MM.1S (cell line): ENCODE results near the gene LPCAT2.

Experiments used
- DNase-seq: peaks from one replicate; pipeline ENCODE4 v3.0.0-alpha.2; 2015
- H2AFZ ChIP-seq: fragments of 300-600 bp; sonication (generic); 2 replicates; pipeline ENCODE4 v1.6.0; 2016; ENCODE audit warnings: antibody characterized with exemption, low read length
- H3F3A ChIP-seq: fragments of 300-600 bp; sonication (generic); 2 replicates; pipeline ENCODE4 v1.6.1; 2016; ENCODE audit warnings: mild to moderate bottlenecking, antibody characterized with exemption, low read length, moderate library complexity, mixed read lengths; ENCODE audit not compliant: insufficient read depth
- H3K27ac ChIP-seq: fragments of 300-600 bp; sonication (generic); 2 replicates; pipeline ENCODE4 v1.5.1; 2016; ENCODE audit warnings: mild to moderate bottlenecking, low read length
- H3K27me3 ChIP-seq: fragments of 300-600 bp; sonication (generic); replicated peaks from 2 replicates; pipeline ENCODE4 v1.6.0; 2016; ENCODE audit warnings: low read length; ENCODE audit not compliant: insufficient read depth
- H3K36me3 ChIP-seq: fragments of 300-600 bp; sonication (generic); replicated peaks from 2 replicates; pipeline ENCODE4 v1.6.1; 2016; ENCODE audit warnings: mild to moderate bottlenecking, low read length, mixed read lengths; ENCODE audit not compliant: insufficient read depth
- H3K4me1 ChIP-seq: fragments of 300-600 bp; sonication (generic); 2 replicates; pipeline ENCODE4 v1.6.1; 2016; ENCODE audit warnings: low read length, mixed read lengths
- H3K4me2 ChIP-seq: fragments of 300-600 bp; sonication (generic); 2 replicates; pipeline ENCODE4 v1.6.0; 2016; ENCODE audit warnings: low read depth, low read length
- H3K4me3 ChIP-seq: fragments of 300-600 bp; sonication (generic); 2 replicates; pipeline ENCODE4 v1.5.1; 2016; ENCODE audit warnings: low read length, mixed read lengths
- H3K79me2 ChIP-seq: fragments of 300-600 bp; sonication (generic); 2 replicates; pipeline ENCODE4 v1.6.1; 2016; ENCODE audit warnings: mixed run types, low read length, mixed read lengths
- H3K9ac ChIP-seq: fragments of 300-600 bp; sonication (generic); 2 replicates; pipeline ENCODE4 v1.6.1; 2016; ENCODE audit warnings: low read length, mixed read lengths
- H3K9me2 ChIP-seq: fragments of 300-600 bp; sonication (generic); replicated peaks from 2 replicates; pipeline ENCODE4 v1.6.1; 2016; ENCODE audit warnings: mild to moderate bottlenecking, low read length, mixed read lengths; ENCODE audit not compliant: insufficient read depth
- H3K9me3 ChIP-seq: fragments of 300-600 bp; sonication (generic); replicated peaks from 2 replicates; pipeline ENCODE4 v1.6.1; 2016; ENCODE audit warnings: mild to moderate bottlenecking, low read length, mixed read lengths; ENCODE audit not compliant: insufficient read depth
- H4K20me1 ChIP-seq: fragments of 300-600 bp; sonication (generic); 2 replicates; pipeline ENCODE4 v1.6.1; 2016; ENCODE audit warnings: mild to moderate bottlenecking, low read length, moderate library complexity, mixed read lengths; ENCODE audit not compliant: insufficient read depth
- CTCF ChIP-seq: fragments of 300-600 bp; sonication (generic); IDR thresholded peaks from 2 replicates; pipeline ENCODE4 v1.5.1; 2016; ENCODE audit warnings: antibody characterized with exemption, low read length, mixed read lengths
- EZH2 ChIP-seq: fragments of 300-600 bp; sonication (generic); optimal IDR thresholded peaks from 2 replicates; pipeline ENCODE3; 2017; ENCODE audit warnings: low read depth, mild to moderate bottlenecking, antibody characterized with exemption, low read length, mixed read lengths
- EZH2phosphoT487 ChIP-seq: fragments of 300-600 bp; sonication (generic); IDR thresholded peaks from 2 replicates; pipeline ENCODE4 v1.6.1; 2018; ENCODE audit warnings: antibody characterized with exemption, low read length

The LPCAT2 gene

GRCh38 chr16:55630774-55631173, 121.9 kb downstream of the LPCAT2 start:
- Histone ChIP-seq H3K9me2 (no peaks in the 10 kb centered on the region), H3K27ac (no peak overlapping the region), H3K9me3 (no peaks in the 10 kb centered on the region), H3K36me3 (no peaks in the 10 kb centered on the region), H3K79me2 (no peaks in the 10 kb centered on the region), H4K20me1 (no peaks in the 10 kb centered on the region), H3K4me3 (no peak overlapping the region), H3F3A (no peaks in the 10 kb centered on the region), H2AFZ (no peak overlapping the region), H3K27me3 (no peaks in the 10 kb centered on the region), H3K4me2 (no peak overlapping the region), H3K4me1 (no peaks in the 10 kb centered on the region), H3K9ac (no peak overlapping the region)
- no peak for DNase-seq
- TF ChIP-seq EZH2phosphoT487 (no peak), CTCF (no peak), EZH2 (no peak)

- Histone ChIP-seq H3K79me2 (no peaks in the 10 kb centered on the region), H4K20me1 (no peaks in the 10 kb centered on the region), H3K36me3 (no peaks in the 10 kb centered on the region), H2AFZ (no peak overlapping the region), H3F3A (no peaks in the 10 kb centered on the region), H3K4me3 (no peak overlapping the region), H3K27ac (no peak overlapping the region), H3K27me3 (no peaks in the 10 kb centered on the region), H3K9me3 (no peaks in the 10 kb centered on the region), H3K9ac (no peak overlapping the region), H3K4me1 (no peaks in the 10 kb centered on the region), H3K9me2 (no peaks in the 10 kb centered on the region), H3K4me2 (no peak overlapping the region)
- DNase-seq, result no peak
- no peak for TF ChIP-seq EZH2phosphoT487
- no peak for TF ChIP-seq EZH2
- no peak for TF ChIP-seq CTCF
These were observed 123.4 kb downstream of the LPCAT2 start for GRCh38 chr16:55632259-55632658.

- Histone ChIP-seq H3F3A (no peaks in the 10 kb centered on the region), H4K20me1 (no peaks in the 10 kb centered on the region), H3K27ac (no peak overlapping the region), H3K4me1 (no peaks in the 10 kb centered on the region), H3K27me3 (no peaks in the 10 kb centered on the region), H2AFZ (no peak overlapping the region), H3K9me3 (no peaks in the 10 kb centered on the region), H3K9me2 (no peaks in the 10 kb centered on the region), H3K4me3 (no peak overlapping the region), H3K36me3 (no peaks in the 10 kb centered on the region), H3K4me2 (no peak overlapping the region), H3K9ac (no peak overlapping the region), H3K79me2 (no peaks in the 10 kb centered on the region)
- no peak for DNase-seq
- no peak for TF ChIP-seq CTCF
- TF ChIP-seq EZH2phosphoT487, result no peak
- no peak for TF ChIP-seq EZH2
These were observed 125.3 kb downstream of the LPCAT2 start for GRCh38 chr16:55634193-55634592.
